Keratinocyte (primary cell): ENCODE results near the gene ATP6V1G3.
"Not testable (repeated sequence)": the region's sequence is repeated elsewhere in the genome, so short reads cannot be mapped to it uniquely, and the experiment has no call there.

ENCODE experiments used
- CTCF ChIP-seq, 3 experiments: IDR thresholded peaks in 1 of 3; conservative IDR thresholded peaks in 1 of 3; optimal IDR thresholded peaks in 1 of 3; 2 replicates in 2 of 3; 3 replicates in 1 of 3; pipeline versions ENCODE3 to v1.5.1; 2011; ENCODE audit warnings: low read length in 3 of 3, mild to moderate bottlenecking in 3 of 3, moderate library complexity in 2 of 3, control low read depth in 1 of 3, inconsistent platforms in 1 of 3; ENCODE audit not compliant: insufficient read depth in 2 of 3; ENCODE audit errors: extremely low read depth in 1 of 3
- EZH2 ChIP-seq: IDR thresholded peaks from one replicate; pipeline ENCODE4 v1.6.1; 2012; ENCODE audit warnings: inconsistent platforms, mild to moderate bottlenecking, low read length, moderate library complexity

- not testable (repeated sequence) for TF ChIP-seq CTCF (optimal IDR thresholded peaks at IDR 0.05 in 1 of 3, IDR thresholded peaks at IDR 0.05 in 1 of 3, conservative IDR thresholded peaks at IDR 0.05 in 1 of 3; ENCODE audit: extremely low read depth in 1 of 3, insufficient read depth in 2 of 3, low read length in 3 of 3); EZH2
These were observed 63.1 kb downstream of the ATP6V1G3 start for GRCh38 chr1:198477354-198477753.
